Progenitor cell of endocrine pancreas (in vitro differentiated cells): ENCODE measurements around the gene SPATS2. TPM values are rescaled to one million over a fixed set of nuclear protein-coding genes. Genes with fewer than 3 reads are reported as not detected.

Source experiments
- DNase-seq: peaks from one replicate; pipeline ENCODE4 v3.0.0; 2021; ENCODE audit warnings: low spot score; ENCODE audit not compliant: unreplicated experiment
- H3K27ac Mint-ChIP-seq: 2 replicates; pipeline ENCODE4 v1.8.0; 2021; ENCODE audit warnings: mild to moderate bottlenecking, moderate library complexity, mixed read lengths
- H3K27me3 Mint-ChIP-seq: 2 replicates; pipeline ENCODE4 v1.8.0; 2021; ENCODE audit warnings: mixed read lengths
- H3K36me3 Mint-ChIP-seq: 2 replicates; pipeline ENCODE4 v1.8.0; 2022; ENCODE audit warnings: mixed read lengths; ENCODE audit not compliant: insufficient read depth
- H3K4me1 Mint-ChIP-seq: 2 replicates; pipeline ENCODE4 v1.8.0; 2021; ENCODE audit warnings: low read depth, mixed read lengths
- H3K4me3 Mint-ChIP-seq: 2 replicates; pipeline ENCODE4 v1.8.0; 2021; ENCODE audit warnings: low read depth, mild to moderate bottlenecking, moderate library complexity, mixed read lengths
- H3K9me3 Mint-ChIP-seq: 2 replicates; pipeline ENCODE4 v1.8.0; 2021; ENCODE audit warnings: low read depth, mixed read lengths
- total RNA-seq: library from RNA; stranded (reverse); gene quantifications from 2 replicates; pipeline ENCODE4 v1.2.1, GENCODE V29; 2021
- TF ChIP-seq, protein P1 (sequence below): fragments of 200-600 bp; sonication (generic); IDR thresholded peaks from one replicate; pipeline ENCODE4 v1.5.0; 2021; ENCODE audit warnings: antibody characterized with exemption, mild to moderate bottlenecking; ENCODE audit not compliant: unreplicated experiment

Gene SPATS2
- total RNA-seq, 1 donor from 2014 or later = 84.4 TPM

GRCh38 chr12:49547090-49547690 is 179.9 kb downstream of the SPATS2 start:
- no peaks in the 10 kb centered on the region for H3K9me3 Mint-ChIP-seq
- peaks cover 49% of the 10 kb centered on the region for H3K27me3 Mint-ChIP-seq
- H3K4me1 Mint-ChIP-seq = peaks cover 22% of the 10 kb centered on the region
- no peak for DNase-seq
- no peak overlapping the region for H3K27ac Mint-ChIP-seq
- H3K4me3 Mint-ChIP-seq = no peak overlapping the region
- TF ChIP-seq, protein P1, sequence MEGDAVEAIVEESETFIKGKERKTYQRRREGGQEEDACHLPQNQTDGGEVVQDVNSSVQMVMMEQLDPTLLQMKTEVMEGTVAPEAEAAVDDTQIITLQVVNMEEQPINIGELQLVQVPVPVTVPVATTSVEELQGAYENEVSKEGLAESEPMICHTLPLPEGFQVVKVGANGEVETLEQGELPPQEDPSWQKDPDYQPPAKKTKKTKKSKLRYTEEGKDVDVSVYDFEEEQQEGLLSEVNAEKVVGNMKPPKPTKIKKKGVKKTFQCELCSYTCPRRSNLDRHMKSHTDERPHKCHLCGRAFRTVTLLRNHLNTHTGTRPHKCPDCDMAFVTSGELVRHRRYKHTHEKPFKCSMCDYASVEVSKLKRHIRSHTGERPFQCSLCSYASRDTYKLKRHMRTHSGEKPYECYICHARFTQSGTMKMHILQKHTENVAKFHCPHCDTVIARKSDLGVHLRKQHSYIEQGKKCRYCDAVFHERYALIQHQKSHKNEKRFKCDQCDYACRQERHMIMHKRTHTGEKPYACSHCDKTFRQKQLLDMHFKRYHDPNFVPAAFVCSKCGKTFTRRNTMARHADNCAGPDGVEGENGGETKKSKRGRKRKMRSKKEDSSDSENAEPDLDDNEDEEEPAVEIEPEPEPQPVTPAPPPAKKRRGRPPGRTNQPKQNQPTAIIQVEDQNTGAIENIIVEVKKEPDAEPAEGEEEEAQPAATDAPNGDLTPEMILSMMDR = no peak
- H3K36me3 Mint-ChIP-seq = peaks cover 13% of the 10 kb centered on the region

DNA sequence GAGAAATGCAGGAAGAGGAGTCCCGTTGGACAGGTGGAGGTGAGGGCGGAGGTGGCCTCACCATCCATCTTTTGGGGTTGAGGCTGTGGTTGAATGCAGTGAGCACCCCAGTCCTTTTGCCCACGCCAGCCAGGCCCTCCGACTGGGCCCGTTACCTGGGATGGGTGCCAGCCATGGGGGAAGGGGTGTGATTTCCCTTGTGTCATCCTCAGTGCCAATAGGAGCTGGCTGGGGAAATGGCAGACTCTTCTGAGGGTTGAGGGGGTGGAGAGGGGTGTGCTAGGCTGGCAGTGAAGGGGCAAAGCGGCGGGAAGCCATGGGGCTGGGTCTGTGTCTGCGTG is 181.2 kb downstream of the SPATS2 start:
- Mint-ChIP-seq H3K27ac (no peak overlapping the region), H3K9me3 (no peaks in the 10 kb centered on the region), H3K4me3 (no peak overlapping the region), H3K27me3 (peaks cover 37% of the 10 kb centered on the region), H3K36me3 (peaks cover 10% of the 10 kb centered on the region), H3K4me1 (peaks cover 30% of the 10 kb centered on the region)
- DNase-seq = no peak
- TF ChIP-seq, protein P1 = no peak

GRCh38 chr12:49548822-49549648 is 181.8 kb downstream of the SPATS2 start:
- Mint-ChIP-seq H3K4me3 (no peak overlapping the region), H3K4me1 (peaks cover 36% of the 10 kb centered on the region), H3K27ac (no peak overlapping the region), H3K9me3 (no peaks in the 10 kb centered on the region), H3K36me3 (peaks cover 8% of the 10 kb centered on the region), H3K27me3 (peaks cover 33% of the 10 kb centered on the region)
- TF ChIP-seq, protein P1 = peak; percentile 47
- no peak for DNase-seq

DNA sequence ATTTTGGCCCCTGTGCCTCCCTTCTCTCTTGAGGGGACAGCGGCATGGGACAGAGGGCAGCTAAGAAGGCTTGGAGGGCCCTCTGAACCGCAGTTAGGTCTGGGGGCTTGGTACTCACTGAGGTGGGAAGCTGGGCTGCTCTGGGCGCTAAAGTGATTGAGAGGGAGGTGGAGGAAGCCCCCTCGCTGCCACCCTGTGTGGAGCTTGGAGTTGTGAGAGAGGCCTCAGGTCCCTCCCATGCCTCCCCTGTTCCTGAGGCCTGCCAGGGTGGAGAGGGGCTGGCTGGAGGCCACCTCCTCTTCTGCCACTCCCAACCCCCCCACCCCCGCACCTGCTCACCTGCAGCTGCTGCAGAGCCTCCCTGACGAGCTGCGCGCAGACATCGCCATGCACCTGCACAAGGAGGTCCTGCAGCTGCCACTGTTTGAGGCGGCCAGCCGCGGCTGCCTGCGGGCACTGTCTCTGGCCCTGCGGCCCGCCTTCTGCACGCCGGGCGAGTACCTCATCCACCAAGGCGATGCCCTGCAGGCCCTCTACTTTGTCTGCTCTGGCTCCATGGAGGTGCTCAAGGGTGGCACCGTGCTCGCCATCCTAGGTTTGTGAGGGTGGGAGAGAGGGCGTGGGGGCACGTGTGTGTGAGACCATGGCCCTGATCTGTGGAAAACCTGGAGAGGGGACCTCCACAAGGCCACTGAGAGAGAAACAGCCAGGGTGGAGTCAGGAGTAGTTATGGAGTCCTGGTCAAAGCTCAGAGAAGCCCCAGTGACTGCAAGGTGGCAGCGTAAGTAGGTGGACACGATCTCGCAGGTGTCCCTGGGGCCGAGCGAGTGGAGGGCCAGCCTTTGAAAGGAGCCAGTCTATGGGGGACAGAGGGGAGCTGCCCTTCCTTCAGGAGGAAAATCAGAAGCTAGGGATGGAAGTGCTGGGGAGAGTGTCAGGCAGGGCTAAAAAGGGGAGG is 182.8 kb downstream of the SPATS2 start:
- Mint-ChIP-seq H3K4me1 (peaks cover 36% of the 10 kb centered on the region), H3K27ac (peak overlapping the region; percentile 93), H3K4me3 (no peak overlapping the region), H3K27me3 (peaks cover 23% of the 10 kb centered on the region), H3K36me3 (peaks cover 4% of the 10 kb centered on the region), H3K9me3 (no peaks in the 10 kb centered on the region)
- TF ChIP-seq, protein P1 = no peak
- DNase-seq = no peak

DNA sequence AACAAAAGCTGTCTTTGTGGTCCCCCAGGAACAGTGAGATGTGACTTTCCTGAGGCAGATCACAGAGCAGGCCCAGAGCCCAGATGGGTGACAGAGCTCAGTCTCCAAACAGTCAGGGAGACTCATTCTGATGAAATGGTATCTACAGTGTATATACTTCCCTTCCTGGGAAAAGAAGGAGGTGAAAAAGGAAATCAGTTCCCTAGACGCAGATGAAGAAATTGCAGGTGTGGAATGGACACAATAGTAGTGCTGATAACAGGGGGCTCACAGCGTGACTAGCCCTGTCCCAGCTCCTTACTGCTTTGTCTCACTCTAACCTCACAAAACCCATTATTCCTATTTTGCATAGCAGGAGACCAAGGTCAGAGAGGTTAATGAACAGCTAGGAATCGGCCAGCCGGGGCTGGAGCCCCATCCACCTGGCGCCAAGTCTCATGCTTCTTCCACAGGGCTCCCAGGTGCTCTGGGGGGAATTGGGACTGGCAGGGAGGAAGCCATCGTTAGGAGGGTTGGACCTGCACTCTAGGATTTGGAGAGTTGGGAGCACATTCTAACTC is 183.5 kb downstream of the SPATS2 start:
- TF ChIP-seq, protein P1 = no peak
- Mint-ChIP-seq H3K36me3 (peaks cover 3% of the 10 kb centered on the region), H3K4me1 (peaks cover 35% of the 10 kb centered on the region), H3K27me3 (peaks cover 18% of the 10 kb centered on the region), H3K9me3 (no peaks in the 10 kb centered on the region), H3K4me3 (no peak overlapping the region), H3K27ac (peak overlapping the region; percentile 93)
- no peak for DNase-seq
